ENCODE measurements around the gene DNAH17. TPM values are rescaled to one million over a fixed set of nuclear protein-coding genes. Genes with fewer than 3 reads are reported as not detected.

Gene DNAH17
- total RNA-seq, 2 donors from 2014 or later = 0.13 to 0.64 TPM

DNA sequence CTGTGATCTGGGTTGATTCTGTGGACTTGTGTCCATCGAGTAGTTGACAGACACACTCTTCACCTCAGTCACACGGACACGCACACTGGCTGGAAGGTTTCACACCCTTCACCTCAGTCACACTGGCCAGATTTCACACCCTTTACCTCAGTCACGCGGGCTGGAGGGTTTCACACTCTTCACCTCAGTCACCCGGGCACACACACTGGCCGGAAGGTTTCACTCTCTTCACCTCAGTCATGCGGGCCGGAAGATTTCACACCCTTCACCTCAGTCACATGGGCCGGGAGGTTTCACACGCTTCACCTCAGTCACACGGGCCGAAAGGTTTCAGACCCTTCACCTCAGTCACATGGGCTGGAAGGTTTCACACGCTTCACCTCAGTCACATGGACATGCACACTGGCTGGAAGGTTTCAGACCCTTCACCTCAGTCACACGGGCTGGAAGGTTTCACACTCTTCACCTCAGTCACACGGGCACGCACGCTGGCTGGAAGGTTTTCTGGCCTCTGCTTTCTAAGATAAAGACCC lies 102.5 kb downstream of the DNAH17 start:
- Histone ChIP-seq H3K4me3 (ENCODE audit: low read length) (no peak overlapping the region), H3K36me3 (ENCODE audit: control insufficient read depth, insufficient read depth, low read length) (no peaks in the 10 kb centered on the region), H3K9me3 (ENCODE audit: control insufficient read depth, low read length) (no peaks in the 10 kb centered on the region), H3K9ac (ENCODE audit: extremely low read depth, low read length, poor library complexity, severe bottlenecking) (no peak overlapping the region), H3K4me1 (ENCODE audit: control insufficient read depth, insufficient read depth, low read length) (no peaks in the 10 kb centered on the region), H3K27ac (ENCODE audit: low read depth, low read length) (no peak overlapping the region), H3K27me3 (ENCODE audit: control insufficient read depth, insufficient read depth, low read length, poor library complexity, severe bottlenecking) (no peaks in the 10 kb centered on the region)
- Mint-ChIP-seq H3K36me3 (ENCODE audit: low read depth) (no peaks in the 10 kb centered on the region), H3K27ac (no peak overlapping the region), H3K4me1 (peaks cover 3% of the 10 kb centered on the region), H3K9me3 (peaks cover 2% of the 10 kb centered on the region), H3K27me3 (ENCODE audit: insufficient read depth) (peaks cover 4% of the 10 kb centered on the region), H3K4me3 (no peak overlapping the region)
- no peak for TF ChIP-seq CTCF (conservative IDR thresholded peaks at IDR 0.05)
- DNase-seq = no peak
- 94 to 97% methylated on average over 16 to 18 of the region's 18 CpGs for WGBS, 2 experiments (ENCODE audit: insufficient coverage in 1 of 2, insufficient read length in 1 of 2)

DNA sequence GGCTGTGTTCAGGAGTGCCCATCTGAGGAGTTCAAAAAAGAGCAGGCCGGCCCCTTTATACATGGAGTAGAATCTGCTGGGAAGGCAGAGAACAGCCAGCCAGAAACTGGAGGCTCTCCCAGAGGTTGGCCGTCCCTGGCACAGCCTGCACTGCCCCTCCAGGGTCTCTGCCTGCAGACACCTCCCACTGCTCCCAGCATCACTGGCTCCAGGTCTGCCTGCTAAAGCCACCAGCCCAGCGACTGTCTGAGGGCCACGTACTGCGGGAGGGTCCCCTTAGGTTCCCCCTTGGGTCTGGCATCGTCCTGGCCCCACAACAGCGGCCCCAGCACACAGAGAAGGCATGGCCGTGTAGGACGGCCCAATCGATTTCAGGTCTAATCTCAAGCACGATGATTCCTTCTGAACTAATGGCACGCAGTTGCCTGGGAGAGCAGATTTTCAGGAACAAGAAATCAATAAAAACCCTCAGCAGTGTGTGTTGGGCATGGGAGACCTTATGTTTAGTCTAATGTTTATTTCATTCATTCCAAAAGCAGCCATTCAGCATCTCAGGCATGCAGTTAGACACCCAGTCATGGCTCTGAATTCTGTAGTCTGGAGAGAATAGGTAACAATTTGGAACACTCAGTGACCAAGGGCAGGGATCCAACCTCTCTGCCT lies 103.1 kb downstream of the DNAH17 start:
- no peaks in the 10 kb centered on the region for H3K27me3 ChIP-seq (ENCODE audit: control insufficient read depth, insufficient read depth, low read length, poor library complexity, severe bottlenecking)
- H3K27me3 Mint-ChIP-seq (ENCODE audit: insufficient read depth) = peaks cover 4% of the 10 kb centered on the region

More for the DNA sequence above, 103.1 kb downstream of the DNAH17 start:
- H3K36me3 ChIP-seq (ENCODE audit: control insufficient read depth, insufficient read depth, low read length) = no peaks in the 10 kb centered on the region
- no peaks in the 10 kb centered on the region for H3K9me3 ChIP-seq (ENCODE audit: control insufficient read depth, low read length)
- no peak for DNase-seq
- no peak overlapping the region for H3K27ac Mint-ChIP-seq
- peaks cover 3% of the 10 kb centered on the region for H3K4me1 Mint-ChIP-seq
- H3K9me3 Mint-ChIP-seq = peaks cover 5% of the 10 kb centered on the region
- no peak overlapping the region for H3K4me3 Mint-ChIP-seq
- H3K9ac ChIP-seq (ENCODE audit: extremely low read depth, low read length, poor library complexity, severe bottlenecking) = no peak overlapping the region
- no peaks in the 10 kb centered on the region for H3K36me3 Mint-ChIP-seq (ENCODE audit: low read depth)
- H3K4me3 ChIP-seq (ENCODE audit: low read length) = no peak overlapping the region
- H3K4me1 ChIP-seq (ENCODE audit: control insufficient read depth, insufficient read depth, low read length) = no peaks in the 10 kb centered on the region
- H3K27ac ChIP-seq (ENCODE audit: low read depth, low read length) = no peak overlapping the region
- WGBS, 2 experiments (ENCODE audit: insufficient coverage in 1 of 2, insufficient read length in 1 of 2) = 90 to 91% methylated on average over 9 to 12 of the region's 12 CpGs
- no peak for TF ChIP-seq CTCF (conservative IDR thresholded peaks at IDR 0.05)

Data from endodermal cell (in vitro differentiated cells).